ENCODE measurements around the gene GPS2. TPM values are rescaled to one million over a fixed set of nuclear protein-coding genes. Genes with fewer than 3 reads are reported as not detected.

Gene GPS2, protein sequence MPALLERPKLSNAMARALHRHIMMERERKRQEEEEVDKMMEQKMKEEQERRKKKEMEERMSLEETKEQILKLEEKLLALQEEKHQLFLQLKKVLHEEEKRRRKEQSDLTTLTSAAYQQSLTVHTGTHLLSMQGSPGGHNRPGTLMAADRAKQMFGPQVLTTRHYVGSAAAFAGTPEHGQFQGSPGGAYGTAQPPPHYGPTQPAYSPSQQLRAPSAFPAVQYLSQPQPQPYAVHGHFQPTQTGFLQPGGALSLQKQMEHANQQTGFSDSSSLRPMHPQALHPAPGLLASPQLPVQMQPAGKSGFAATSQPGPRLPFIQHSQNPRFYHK
- 10 to 100 TPM; 52.7 to 89.2 (median 75.6) TPM for total RNA-seq

GRCh38 chr17:7314719-7315569, at the start of gene GPS2:
TSS of gene GPS2 (minus strand) at chr17:7315360. CDS start at chr17:7315052, 308 bp downstream.
- TF ChIP-seq, protein P1, sequence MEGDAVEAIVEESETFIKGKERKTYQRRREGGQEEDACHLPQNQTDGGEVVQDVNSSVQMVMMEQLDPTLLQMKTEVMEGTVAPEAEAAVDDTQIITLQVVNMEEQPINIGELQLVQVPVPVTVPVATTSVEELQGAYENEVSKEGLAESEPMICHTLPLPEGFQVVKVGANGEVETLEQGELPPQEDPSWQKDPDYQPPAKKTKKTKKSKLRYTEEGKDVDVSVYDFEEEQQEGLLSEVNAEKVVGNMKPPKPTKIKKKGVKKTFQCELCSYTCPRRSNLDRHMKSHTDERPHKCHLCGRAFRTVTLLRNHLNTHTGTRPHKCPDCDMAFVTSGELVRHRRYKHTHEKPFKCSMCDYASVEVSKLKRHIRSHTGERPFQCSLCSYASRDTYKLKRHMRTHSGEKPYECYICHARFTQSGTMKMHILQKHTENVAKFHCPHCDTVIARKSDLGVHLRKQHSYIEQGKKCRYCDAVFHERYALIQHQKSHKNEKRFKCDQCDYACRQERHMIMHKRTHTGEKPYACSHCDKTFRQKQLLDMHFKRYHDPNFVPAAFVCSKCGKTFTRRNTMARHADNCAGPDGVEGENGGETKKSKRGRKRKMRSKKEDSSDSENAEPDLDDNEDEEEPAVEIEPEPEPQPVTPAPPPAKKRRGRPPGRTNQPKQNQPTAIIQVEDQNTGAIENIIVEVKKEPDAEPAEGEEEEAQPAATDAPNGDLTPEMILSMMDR (IDR thresholded peaks at IDR 0.05; ENCODE audit: low read depth), result no peak

DNA sequence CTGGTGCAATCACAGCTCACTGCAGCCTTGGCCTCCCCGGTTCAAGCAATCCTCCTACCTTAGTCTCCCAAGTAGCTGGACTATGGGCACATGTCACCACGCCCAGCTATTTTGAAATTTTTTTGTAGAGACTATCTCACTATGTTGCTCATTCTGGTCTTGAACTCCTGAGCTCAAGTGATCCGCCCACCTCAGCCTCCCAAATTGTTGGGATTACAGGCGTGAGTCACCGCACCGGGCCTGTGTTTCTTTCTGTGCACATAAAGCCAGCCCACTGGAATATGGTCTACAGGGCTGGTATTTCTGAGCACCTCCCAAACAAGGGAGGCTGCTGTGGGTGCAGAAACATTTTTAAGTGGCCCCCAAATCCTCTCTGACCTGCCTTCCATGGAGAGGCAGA, 48.2 kb upstream of the GPS2 start:
- TF ChIP-seq, protein P1 (IDR thresholded peaks at IDR 0.05; ENCODE audit: low read depth), result no peak

DNA sequence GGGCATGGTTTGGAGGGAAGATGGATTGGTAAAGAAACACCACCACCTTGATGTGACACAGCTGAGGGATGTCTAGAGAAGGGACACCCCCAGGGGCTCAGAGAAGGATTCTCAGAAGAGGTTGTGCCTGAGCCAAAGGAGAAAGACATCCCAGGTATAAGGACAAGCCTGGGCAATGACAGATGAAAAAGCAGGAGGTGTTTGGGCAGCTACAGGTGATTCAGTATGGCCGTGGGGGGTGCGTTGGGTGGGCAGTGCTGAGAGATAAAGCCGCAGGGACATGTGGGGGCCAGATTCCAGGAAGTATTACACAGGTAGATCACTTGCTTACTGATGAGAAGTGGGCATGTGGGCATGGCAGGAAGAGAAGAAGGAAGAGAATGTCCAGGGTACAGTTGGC, 46.7 kb upstream of the GPS2 start:
- TF ChIP-seq, protein P1 (IDR thresholded peaks at IDR 0.05; ENCODE audit: low read depth), result no peak

- TF ChIP-seq, protein P1 (IDR thresholded peaks at IDR 0.05; ENCODE audit: low read depth), result no peak
Observed at GRCh38 chr17:7357381-7357780, 42.2 kb upstream of the GPS2 start.

DNA sequence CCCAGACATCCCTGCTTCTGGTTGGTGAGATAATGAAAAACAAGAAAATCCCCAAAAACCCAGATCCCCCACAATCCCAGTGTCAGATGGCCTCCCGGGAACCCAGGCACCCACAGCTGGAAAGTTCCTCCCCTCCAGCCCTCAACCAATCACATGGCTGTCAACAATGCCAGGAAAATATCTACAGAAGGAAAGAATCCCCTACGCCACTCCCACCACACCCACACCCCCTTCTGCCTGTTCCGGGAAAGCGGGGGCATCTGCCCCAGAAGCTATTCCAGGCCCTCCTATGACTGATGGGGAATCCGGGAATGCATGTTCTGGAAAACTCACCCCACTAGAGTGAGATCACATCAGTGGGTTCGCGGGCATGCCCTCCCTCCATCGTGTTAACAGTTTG, 41.6 kb upstream of the GPS2 start:
- TF ChIP-seq, protein P1 (IDR thresholded peaks at IDR 0.05; ENCODE audit: low read depth), result no peak

GRCh38 chr17:7356072-7356549, 41.0 kb upstream of the GPS2 start:
- TF ChIP-seq, protein P1 (IDR thresholded peaks at IDR 0.05; ENCODE audit: low read depth), result no peak

- TF ChIP-seq, protein P1 (IDR thresholded peaks at IDR 0.05; ENCODE audit: low read depth), result no peak
Observed at GRCh38 chr17:7355573-7355972, 40.4 kb upstream of the GPS2 start.
